Hindlimb muscle (tissue), 1 donor: ENCODE results near the gene C6orf89. TPM values are rescaled to one million over a fixed set of nuclear protein-coding genes. Genes with fewer than 3 reads are reported as not detected.

ENCODE experiments used
- DNase-seq: peaks from one replicate; pipeline ENCODE4 v3.0.0-alpha.2; 2013
- polyA plus RNA-seq: library from polyadenylated mRNA; unstranded; fragments of 120-200 nt; gene quantifications from one replicate; pipeline ENCODE4 v1.2.1, GENCODE V29; 2013; ENCODE audit not compliant: insufficient read length

Gene C6orf89
- polyA plus RNA-seq, 1 donor = 30.9 TPM

DNA sequence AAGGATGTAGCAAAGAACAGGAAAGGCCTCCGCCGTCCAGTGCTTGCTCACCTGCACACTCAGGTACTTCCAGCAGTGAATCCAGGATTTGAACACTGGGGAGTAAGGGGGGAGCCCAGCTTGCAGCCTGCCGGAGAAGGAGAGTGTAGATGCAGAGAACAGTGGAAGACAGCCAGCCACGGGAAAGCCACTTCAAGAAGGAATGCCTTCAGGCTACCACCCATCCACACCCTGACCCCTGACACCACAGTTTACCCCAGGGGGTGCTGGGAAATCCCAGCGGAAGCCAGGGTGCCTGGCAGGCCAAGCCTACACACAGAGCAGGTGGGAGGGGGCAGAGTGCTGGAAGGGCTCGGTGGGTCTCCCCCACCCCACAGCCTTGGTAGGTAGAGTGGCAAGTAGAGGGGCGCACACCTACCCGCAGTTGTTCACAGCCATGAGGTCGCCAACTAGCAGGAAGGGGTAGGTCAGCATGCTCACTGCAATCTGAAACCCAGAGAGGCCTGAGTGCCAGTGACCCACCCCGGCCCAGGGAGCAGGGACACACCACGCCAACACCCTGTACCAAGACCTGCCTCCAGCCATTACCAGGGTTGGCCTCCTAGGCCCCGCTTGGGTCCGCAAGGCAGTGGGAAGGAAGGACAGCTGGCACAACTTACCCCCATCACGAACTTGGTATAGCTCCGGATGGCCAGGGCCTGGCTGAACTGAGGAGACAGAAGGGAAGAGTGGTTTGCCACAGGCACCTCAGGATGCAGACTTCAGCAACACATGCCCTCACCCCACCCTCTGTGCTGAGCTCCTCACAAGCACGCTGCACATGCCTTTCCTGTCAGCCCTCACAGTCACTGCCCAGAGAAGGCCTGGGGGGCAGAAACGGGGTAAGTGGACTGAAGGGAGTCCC is 84.5 kb downstream of the C6orf89 start:
- DNase-seq = no peak

DNA sequence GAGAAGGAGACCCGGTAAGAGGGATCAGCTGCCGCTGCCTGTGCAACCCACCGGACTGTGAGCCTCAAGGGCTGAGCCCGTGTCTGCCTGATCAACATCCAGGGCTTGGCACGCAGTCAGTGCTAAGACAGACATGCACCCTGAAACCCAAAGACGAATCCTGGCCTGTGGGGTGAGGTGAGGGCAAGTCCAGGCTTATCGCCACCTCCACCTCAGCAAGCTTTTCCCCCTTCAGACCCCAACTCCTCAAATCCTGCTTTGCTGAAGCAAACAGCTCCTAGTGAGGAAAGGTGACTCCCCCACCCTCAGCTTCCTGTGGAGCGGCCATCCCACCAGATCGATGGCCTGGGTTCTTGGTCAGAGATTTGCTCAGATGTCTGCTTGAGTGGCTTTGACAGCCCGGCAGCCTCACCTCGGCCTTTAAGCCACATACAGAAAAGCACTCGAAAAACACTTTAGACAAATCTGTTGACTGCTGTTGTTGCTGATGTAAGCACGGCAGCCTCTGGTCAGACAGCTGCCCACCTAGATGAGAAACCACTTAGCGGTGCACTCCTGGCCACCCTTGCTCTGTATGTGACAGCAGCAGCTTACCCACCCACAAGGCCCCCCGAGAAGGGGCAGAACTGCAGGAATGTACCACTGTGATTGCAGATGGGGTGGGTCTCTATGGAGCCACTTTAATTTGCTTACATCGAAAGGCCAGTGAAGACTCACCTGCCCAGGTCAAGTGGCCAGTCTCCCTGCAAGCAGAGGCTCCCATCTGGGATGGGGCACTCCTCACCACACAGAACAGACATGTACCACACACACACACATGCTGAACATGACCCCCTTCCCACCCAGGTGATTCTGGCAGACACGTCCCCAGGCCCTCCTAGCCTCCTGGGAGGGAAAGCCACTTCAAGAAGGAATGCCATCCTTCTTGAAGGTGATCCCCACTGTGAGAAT is 85.4 kb downstream of the C6orf89 start:
- DNase-seq = no peak

DNA sequence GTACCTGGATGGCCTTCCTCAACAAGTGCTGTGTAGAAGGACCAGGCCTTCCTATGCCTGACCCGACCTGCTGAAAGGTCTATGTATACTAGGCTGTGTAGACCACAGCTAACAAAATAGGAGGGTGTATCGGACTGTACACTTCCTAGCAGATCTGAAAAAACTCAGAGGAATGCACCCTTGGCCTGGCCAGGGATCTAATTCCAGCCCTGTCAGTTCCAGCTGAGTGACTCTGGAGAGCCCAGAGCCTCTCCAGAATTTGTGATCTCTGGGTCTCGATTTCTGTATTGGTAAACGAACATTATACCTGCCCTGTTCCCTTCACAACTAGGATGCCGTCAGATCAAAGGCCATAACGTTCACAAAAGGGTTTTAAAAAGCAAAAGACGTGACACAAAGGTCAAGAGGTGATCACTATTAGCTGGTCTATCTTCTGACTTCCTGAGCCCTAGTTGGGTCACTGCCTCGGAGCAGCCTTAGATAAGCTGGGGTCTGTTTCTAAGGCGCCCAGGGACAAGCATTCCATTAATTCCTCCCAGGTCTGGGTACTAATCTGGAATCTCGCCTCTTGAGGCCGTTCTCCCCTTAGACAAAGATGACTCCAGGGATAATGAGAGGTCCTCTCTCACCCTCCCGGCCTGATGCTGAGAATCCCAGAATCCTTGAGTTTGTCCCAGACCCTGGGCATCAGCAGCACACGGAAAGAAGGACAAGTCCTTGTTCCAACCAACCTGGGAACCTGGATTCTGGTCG is 86.3 kb downstream of the C6orf89 start:
- no peak for DNase-seq

DNA sequence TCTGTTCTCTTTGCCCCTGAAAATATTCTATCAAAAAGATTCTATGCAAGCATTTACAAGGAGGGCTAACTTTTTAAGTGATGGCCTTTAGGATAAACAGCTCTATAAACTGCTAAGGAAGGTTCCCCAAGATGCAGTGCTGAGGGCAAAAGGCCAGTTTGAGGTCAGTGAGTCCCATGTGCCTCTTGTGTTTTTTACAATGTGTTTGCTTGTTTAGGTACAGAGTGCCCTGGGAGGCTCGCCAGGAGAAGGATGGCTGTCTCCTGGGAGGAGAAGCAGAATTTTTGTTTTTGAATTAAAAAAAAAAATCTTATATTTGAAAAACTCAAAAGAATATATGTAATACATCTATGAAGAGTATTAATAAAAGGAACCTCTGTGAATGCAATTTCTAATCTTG is 87.4 kb downstream of the C6orf89 start:
- no peak for DNase-seq

DNA sequence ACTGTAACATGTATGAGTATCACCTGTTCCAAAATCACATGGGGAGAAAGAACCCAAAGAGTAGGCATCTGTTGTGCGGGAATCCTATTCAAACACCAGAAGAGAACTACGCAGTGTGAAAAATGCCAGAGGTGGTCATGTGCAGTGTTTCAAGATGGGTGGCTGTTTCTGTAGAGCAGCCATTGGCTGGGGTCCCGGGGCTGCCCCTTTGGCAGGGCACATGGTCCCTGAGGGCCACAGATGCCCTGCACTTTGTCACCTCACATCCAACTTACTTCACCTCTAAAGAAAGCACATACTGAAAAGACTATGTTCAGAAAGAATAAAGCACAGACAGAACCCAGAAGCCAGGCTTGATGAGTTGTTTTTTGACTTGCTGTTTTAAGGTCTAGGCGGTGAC is 87.9 kb downstream of the C6orf89 start:
- DNase-seq = no peak

DNA sequence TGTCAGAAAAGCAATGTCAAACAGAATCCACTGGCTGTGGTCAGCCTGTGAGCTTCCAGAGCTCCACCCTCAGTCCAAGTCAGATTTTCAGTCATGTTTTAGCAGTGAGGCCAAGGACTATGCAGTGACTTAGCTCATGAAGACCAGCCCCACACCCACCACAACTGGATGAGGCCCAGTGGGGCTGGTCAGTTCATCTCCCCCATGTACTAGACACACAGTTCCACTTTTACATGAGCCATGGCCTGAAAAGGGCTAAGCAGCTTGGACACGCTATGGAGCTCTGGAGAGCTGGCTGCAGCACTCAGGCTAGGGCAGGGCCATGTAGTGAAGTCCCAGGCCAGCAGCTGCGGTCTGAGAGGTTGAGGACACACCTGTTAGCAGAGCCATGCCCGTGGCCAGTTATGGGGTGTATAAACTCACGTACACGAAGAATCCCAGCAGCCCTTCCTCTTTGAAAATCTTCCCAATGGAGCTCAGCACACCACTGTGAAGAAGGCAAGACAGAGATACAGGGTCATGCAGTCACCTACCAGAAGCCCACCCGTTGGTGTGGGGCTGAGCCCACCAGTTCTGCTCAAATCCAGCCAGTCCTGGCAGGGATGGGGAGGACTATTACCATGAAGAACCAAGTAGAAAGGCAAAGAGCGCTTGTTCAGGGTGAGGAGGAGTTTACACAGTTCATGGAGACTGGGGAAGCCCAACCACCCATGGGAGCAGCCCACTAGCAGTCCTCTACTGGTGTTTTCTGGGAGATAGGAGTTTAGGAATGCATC is 89.7 kb downstream of the C6orf89 start:
- no peak for DNase-seq

DNA sequence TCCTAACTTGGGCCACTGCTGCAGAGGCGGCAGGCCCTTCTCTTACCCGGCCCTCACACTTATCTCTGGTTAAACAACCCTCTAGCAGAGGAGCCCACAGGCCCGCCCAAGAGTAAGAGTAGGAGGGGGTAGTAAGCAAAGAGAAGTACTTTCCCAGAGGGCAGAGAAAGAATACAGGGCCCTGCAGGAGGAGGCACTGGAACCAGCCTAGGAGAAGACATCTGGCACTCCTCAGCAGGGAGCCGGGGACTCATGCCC is 90.2 kb downstream of the C6orf89 start:
- no peak for DNase-seq

DNA sequence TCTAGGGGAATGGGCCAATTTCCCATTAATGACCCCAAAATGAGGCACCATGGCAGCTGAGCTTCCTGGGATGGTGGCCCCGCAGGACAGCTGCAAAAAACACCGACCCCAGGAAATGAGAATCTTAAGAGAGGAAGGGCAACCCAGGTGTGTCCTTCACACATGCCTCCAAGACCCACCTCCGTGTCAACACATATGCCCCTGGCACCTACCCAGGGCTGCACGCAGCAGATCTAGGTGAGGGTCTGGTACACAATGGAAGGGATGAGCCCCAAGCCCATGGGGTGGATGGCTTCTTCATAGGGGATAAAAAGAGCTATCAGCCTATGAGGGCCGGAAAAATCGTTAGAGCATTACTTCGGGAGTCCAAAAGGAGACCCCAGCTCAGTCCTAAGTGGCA is 90.8 kb downstream of the C6orf89 start:
- DNase-seq = no peak

DNA sequence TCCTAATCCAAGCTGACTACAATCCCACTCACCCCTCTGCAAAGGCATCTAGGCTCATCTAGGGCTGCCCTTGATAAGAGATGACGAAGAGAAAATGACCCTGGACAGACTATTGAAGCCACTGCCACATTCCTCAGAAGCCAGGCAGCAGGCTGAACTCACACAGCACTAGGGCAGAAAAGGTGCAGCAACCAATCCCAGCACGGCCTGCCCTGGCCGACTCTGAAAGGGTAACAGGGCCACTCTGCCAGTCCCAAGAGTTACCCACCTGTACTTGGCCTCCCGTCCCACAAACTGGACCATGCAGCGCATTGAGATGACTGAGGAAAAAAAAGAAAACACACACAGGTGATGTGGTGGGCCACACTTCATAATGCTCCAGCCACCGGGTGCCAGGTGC is 91.2 kb downstream of the C6orf89 start:
- DNase-seq = no peak

DNA sequence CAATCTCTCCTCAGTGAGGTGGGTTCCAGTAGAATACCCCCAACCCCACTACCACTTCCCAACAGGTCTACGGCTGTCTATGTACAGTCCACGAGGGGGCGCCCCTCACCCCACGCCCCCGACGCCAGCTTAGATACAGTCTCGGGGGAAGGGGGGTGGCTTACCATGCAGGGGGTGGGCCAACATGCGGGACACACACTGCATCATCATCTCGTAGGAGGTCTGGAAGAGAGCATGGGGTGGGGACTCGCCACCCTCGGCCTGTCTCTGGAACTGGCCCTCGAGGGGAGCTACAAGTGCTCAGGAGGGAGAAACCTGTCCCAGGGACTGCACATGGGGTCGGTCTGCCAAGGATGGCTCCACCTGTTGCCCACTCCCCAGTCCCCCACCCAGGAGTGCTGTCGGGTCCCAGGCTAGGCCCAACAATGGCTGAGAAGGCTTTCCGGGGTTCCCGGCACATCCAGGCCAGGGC is 91.8 kb downstream of the C6orf89 start:
- no peak for DNase-seq

Other genes with a start within 250 kb of the C6orf89 start
- gene CDKN1A, start 207.2 kb upstream of the C6orf89 start, polyA plus RNA-seq = 233 TPM
- 0.12 TPM for gene RAB44, start 188.1 kb upstream of the C6orf89 start, polyA plus RNA-seq
- gene CPNE5, start 46.5 kb upstream of the C6orf89 start, polyA plus RNA-seq = 16.9 TPM
- 28.8 TPM for gene PPIL1, start 11.1 kb upstream of the C6orf89 start, polyA plus RNA-seq
- gene PI16, start 68.8 kb downstream of the C6orf89 start, polyA plus RNA-seq = 17.2 TPM
- gene MTCH1, start 100.2 kb downstream of the C6orf89 start, polyA plus RNA-seq = 107 TPM
- 5.7 TPM for gene FGD2, start 119.7 kb downstream of the C6orf89 start, polyA plus RNA-seq